Lung (tissue), 12 donors: ENCODE data around the gene TSPEAR. TPM values are rescaled to one million over a fixed set of nuclear protein-coding genes. Genes with fewer than 3 reads are reported as not detected.

Source experiments
- ATAC-seq: fragments of 200-7000 bp; cut with Tn5 transposase; one replicate; pipeline ENCODE4 v1.9.1; 2020; ENCODE audit warnings: moderate number of reproducible peaks; ENCODE audit not compliant: insufficient read depth, low FRiP score
- DNase-seq, 3 donors: peaks; one replicate each; pipeline ENCODE4 v3.0.0-alpha.2; 2013 to 2017
- H3K27ac ChIP-seq, 2 donors: one replicate each; pipeline ENCODE4 v1.5.1; 2013; ENCODE audit warnings: mild to moderate bottlenecking in 2 of 2, moderate library complexity in 2 of 2, control low read depth in 1 of 2, inconsistent platforms in 1 of 2, low read depth in 1 of 2, low read length in 1 of 2
- H3K27me3 ChIP-seq, 3 donors: one replicate each; pipeline ENCODE4 v1.5.1; 2013; ENCODE audit warnings: low read length in 2 of 3; ENCODE audit not compliant: control insufficient read depth in 3 of 3, insufficient read depth in 3 of 3
- H3K36me3 ChIP-seq, 4 donors: one replicate each; pipeline ENCODE4 v1.5.1; 2013; ENCODE audit warnings: low read length in 4 of 4, mild to moderate bottlenecking in 1 of 4, moderate library complexity in 1 of 4; ENCODE audit not compliant: control insufficient read depth in 4 of 4, insufficient read depth in 4 of 4
- H3K4me1 ChIP-seq, 5 donors: one replicate each; pipeline ENCODE4 v1.5.1; 2013; ENCODE audit warnings: low read length in 5 of 5, mild to moderate bottlenecking in 2 of 5, moderate library complexity in 1 of 5; ENCODE audit not compliant: control insufficient read depth in 5 of 5, insufficient read depth in 5 of 5
- H3K4me3 ChIP-seq: one replicate; pipeline ENCODE4 v1.5.1; 2013; ENCODE audit warnings: mild to moderate bottlenecking, control low read depth, moderate library complexity
- H3K9ac ChIP-seq, 2 donors: one replicate each; pipeline ENCODE4 v1.5.1; 2013; ENCODE audit warnings: low read length in 2 of 2, control low read depth in 1 of 2; ENCODE audit not compliant: insufficient read depth in 1 of 2
- H3K9me3 ChIP-seq, 4 donors: one replicate each; pipeline ENCODE4 v1.5.1; 2013; ENCODE audit warnings: low read length in 3 of 4, mild to moderate bottlenecking in 1 of 4, moderate library complexity in 1 of 4; ENCODE audit not compliant: control insufficient read depth in 4 of 4, insufficient read depth in 3 of 4
- WGBS, 2 donors: extraction: QIAGEN DNeasy Blood & Tissue Kit; methylation state at CpG; one replicate each; pipeline ENCODE4 v1.1.7; 2013; 5-methylcytosine and 5-hydroxymethylcytosine counted together
- polyA plus RNA-seq, 2 donors: library from polyadenylated mRNA; stranded (reverse); fragments of 200-250 nt; gene quantifications; one replicate each; pipeline ENCODE4 v1.2.1, GENCODE V29; 2013
- total RNA-seq, 2 donors: library from RNA; depleted of rRNA in 1 of 2; stranded (reverse); fragments of >200 nt in 1 of 2; gene quantifications; one replicate each; pipeline ENCODE4 v1.2.1, GENCODE V29; 2014 to 2021
- TF ChIP-seq, protein P1 (sequence below): IDR thresholded peaks from 2 replicates; pipeline ENCODE4 v1.5.1; 2012; ENCODE audit warnings: mild to moderate bottlenecking; ENCODE audit errors: control extremely low read depth, extremely low read depth
- donor health status: control.
- donor health status: control.
- donor health status: Bipolar disorder and iron deficiency.
- donor health status: healthy.
- donor health status: DM: yes; HTN: yes; CAD: no.

The TSPEAR gene
- total and polyA plus RNA-seq, 4 donors, result 0.02 to 2.1 (median 0.27) TPM

DNA sequence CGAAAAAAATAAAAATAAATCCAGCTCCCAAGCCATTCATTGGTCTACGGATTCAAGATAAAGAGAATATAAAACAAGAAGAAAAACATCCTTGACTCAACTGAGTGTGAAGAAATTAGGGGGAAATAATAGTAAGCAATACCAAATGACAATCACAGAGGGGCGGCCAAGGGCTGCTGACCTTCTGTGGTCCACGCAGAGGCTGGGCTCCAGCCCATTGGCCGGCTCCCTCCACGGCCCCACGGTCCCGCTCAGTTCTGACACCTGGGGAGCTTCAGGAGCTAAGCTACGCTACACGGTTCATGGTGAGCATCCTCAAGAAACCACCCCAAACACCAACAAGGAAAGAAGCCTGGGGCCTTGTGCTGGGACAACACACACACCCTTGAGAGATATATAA is 14.8 kb downstream of the TSPEAR start:
- DNase-seq, result no peak

DNA sequence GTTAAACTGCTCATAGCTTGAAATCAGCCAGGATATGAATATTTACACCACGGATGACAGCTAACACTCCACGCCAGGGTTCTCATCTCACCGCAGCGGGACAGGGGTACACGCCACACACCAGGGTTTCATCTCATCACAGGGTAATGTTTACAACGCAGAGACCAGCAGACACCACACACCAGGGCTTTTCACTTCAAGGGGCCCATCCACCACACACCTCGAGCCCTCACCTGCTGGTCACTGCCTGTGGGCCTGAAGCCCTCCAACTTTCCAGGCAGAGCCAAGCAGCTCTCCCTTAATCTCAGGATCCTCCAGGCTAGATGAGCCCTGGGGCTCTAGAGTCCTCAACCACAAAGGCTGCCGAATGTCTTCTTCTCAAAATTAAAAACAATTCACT is 15.7 kb downstream of the TSPEAR start:
- Histone ChIP-seq H3K9ac (no peak overlapping the region), H3K27me3 (peaks cover 2 to 18% (median 9%) of the 10 kb centered on the region in 3 donors), H3K9me3 (peaks cover 0 to 6% (median 4%) of the 10 kb centered on the region in 4 donors), H3K4me1 (no peaks in the 10 kb centered on the region), H3K27ac (no peak overlapping the region), H3K4me3 (no peak overlapping the region), H3K36me3 (no peaks in the 10 kb centered on the region)
- DNase-seq (no peak), ATAC-seq (no peak)
- TF ChIP-seq, protein P1, sequence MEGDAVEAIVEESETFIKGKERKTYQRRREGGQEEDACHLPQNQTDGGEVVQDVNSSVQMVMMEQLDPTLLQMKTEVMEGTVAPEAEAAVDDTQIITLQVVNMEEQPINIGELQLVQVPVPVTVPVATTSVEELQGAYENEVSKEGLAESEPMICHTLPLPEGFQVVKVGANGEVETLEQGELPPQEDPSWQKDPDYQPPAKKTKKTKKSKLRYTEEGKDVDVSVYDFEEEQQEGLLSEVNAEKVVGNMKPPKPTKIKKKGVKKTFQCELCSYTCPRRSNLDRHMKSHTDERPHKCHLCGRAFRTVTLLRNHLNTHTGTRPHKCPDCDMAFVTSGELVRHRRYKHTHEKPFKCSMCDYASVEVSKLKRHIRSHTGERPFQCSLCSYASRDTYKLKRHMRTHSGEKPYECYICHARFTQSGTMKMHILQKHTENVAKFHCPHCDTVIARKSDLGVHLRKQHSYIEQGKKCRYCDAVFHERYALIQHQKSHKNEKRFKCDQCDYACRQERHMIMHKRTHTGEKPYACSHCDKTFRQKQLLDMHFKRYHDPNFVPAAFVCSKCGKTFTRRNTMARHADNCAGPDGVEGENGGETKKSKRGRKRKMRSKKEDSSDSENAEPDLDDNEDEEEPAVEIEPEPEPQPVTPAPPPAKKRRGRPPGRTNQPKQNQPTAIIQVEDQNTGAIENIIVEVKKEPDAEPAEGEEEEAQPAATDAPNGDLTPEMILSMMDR, result no peak
- WGBS, 2 donors, result 79 to 81% methylated on average over 8 of the region's 8 CpGs

More for the DNA sequence above, 14.8 kb downstream of the TSPEAR start:
- no peaks in the 10 kb centered on the region for H3K4me1 ChIP-seq
- no peak for ATAC-seq
- H3K4me3 ChIP-seq, result no peak overlapping the region
- H3K27me3 ChIP-seq, result peaks cover 2 to 23% (median 13%) of the 10 kb centered on the region in 3 donors
- no peak overlapping the region for H3K27ac ChIP-seq
- H3K9ac ChIP-seq, result no peak overlapping the region
- WGBS, 2 donors, result 74 to 81% methylated on average over 10 of the region's 10 CpGs
- no peaks in the 10 kb centered on the region for H3K36me3 ChIP-seq
- TF ChIP-seq, protein P1, result no peak
- peaks cover 0 to 6% (median 4%) of the 10 kb centered on the region in 4 donors for H3K9me3 ChIP-seq

DNA sequence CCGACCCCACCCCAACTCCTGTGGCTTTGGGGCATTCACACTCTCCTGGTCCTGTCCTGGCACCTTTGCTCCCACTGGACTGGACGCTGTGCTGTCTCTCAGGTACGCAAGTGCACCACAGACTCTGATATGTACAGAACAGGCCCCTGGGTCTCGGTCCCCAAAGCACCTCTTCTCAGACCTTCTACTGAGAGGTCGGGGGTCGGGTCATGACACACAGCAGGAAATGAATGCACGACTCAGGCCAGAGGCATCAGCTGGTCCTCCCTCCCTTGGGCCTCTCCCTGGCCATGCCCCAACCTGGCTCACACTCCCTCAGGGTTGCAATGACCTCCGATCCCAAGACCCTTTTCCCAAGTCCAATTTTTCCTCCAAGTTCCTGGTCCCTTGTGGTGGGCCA is 16.2 kb downstream of the TSPEAR start:
- WGBS, 2 donors, result 68 to 75% methylated on average over 8 of the region's 8 CpGs
- Histone ChIP-seq H3K9me3 (peaks cover 0 to 6% (median 4%) of the 10 kb centered on the region in 4 donors), H3K4me3 (no peak overlapping the region), H3K4me1 (no peaks in the 10 kb centered on the region), H3K27me3 (peaks cover 2 to 20% (median 7%) of the 10 kb centered on the region in 3 donors), H3K9ac (no peak overlapping the region), H3K36me3 (no peaks in the 10 kb centered on the region), H3K27ac (no peak overlapping the region)
- TF ChIP-seq, protein P1, result no peak
- ATAC-seq (no peak), DNase-seq (no peak)

DNA sequence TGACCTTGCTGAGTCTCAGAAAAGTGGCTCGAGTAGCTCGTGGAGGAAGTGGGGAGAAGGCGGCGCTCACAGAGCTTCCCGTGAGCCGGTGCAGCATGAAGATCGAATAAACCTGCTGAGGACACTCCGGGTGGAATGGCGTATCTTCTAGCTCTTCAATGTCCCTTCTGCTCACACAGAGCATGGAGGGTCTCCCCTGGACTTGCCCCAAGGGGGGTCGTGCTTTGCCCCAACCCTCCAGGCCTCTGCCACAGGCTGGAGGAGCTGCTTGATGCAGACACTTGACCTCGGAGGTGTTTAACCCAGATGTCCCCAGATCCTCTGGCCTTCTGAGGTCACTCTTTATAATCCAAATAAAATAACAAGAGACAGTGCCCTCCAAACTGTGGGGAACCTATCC is 16.6 kb downstream of the TSPEAR start:
- no peaks in the 10 kb centered on the region for H3K36me3 ChIP-seq
- peaks cover 2 to 20% (median 6%) of the 10 kb centered on the region in 3 donors for H3K27me3 ChIP-seq
- TF ChIP-seq, protein P1, result no peak
- no peak for ATAC-seq
- H3K27ac ChIP-seq, result no peak overlapping the region
- no peak overlapping the region for H3K4me3 ChIP-seq
- no peak for DNase-seq
- WGBS, 2 donors, result 69 to 74% methylated on average over 11 of the region's 11 CpGs
- H3K4me1 ChIP-seq, result no peaks in the 10 kb centered on the region
- no peak overlapping the region for H3K9ac ChIP-seq
- H3K9me3 ChIP-seq, result peaks cover 0 to 6% (median 4%) of the 10 kb centered on the region in 4 donors
